NCI-H187 treated with DMSO at 0.1 percent for 48 hours (cell line): Measurements from ENCODE around the gene SS18L1.
"Not testable (repeated sequence)": the region's sequence is repeated elsewhere in the genome, so short reads cannot be mapped to it uniquely, and the experiment has no call there.

Experiments used
- DNase-seq: peaks from one replicate; lab custom pipeline; 2025; lab: John Stamatoyannopoulos, UW

SS18L1 gene

GRCh38 chr20:62137478-62138203 is 5.9 kb upstream of the SS18L1 start:
- DNase-seq, result no peak

- DNase-seq, result no peak
Observed at GRCh38 chr20:62138204-62138543, 5.4 kb upstream of the SS18L1 start.

- no peak for DNase-seq
Observed at GRCh38 chr20:62138912-62139311, 4.7 kb upstream of the SS18L1 start.

DNA sequence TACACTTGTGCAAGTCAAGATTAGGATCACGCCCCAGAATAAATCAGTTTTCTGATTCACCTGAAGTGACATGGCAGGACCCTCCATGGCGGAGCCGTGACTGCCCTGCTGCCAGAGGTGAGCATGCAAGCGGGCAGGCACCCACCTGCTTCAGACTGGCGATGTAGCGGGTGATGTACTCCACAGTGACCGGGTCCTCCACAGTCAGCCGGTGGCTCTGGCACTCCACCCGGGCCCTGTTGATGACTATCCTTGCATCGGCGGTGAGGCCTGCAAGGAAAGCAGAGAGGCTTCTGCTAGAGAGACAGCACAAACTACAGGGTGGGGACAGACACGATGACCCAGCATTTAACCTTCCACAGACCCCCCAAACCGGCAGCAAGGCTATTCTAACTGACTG is 3.9 kb upstream of the SS18L1 start:
- no peak for DNase-seq

DNA sequence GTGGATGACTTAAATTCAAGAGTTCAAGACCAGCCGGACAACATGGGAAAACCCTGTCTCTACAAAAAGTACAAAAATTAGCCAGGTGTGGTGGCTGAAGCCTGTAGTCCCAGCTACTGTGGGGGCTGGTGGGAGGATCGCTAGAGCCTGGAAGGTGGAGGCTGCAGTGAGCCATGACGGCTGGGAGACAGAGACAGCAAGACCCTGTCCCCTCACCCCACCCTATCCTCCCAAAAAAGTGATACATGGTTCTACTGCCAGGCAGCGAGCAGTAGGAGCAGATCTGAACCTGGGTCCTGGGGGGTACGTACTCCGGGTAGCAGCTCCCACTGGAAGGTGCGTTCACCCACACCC is 2.5 kb upstream of the SS18L1 start:
- DNase-seq, result no peak

DNA sequence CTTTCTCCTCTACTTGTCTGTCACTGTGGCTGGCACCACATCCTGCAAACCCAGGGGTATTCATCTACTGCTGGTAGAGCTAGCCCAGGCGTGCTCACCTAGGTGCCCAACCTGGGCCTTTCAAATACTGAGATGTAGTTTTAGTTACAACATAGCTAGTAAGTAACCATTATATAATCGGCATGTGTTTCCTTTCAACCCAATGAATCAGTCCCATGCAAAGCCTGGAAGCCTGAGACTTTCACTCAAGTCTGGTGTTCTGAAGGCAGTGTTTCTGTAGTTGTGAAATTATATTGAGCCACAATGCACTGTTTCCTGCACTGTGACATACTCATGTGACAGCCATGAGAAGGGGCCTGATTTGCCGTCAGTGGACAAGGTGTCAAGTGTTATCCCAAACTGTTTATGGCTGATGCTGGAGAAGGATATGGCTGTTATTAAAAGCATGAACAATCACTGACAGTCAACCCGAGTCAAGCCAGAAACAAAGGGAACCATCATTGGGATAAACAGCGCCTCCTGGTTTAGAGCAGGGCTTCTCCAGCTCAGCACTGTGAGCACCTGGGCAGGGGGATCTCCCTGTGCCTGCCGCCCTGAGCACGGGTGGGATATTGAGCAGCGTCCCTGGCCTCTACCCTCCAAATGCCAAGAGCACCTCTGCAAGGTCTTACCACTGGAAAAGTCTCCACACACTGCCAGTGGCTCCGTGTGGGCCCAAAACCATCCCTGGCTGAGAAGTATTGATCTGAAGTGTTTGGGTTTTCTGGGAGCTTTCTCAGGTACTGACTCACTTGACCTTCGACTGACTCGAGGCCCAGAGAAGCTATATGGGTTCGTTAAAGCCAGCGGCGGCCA is 1.9 kb upstream of the SS18L1 start:
- no peak for DNase-seq

DNA sequence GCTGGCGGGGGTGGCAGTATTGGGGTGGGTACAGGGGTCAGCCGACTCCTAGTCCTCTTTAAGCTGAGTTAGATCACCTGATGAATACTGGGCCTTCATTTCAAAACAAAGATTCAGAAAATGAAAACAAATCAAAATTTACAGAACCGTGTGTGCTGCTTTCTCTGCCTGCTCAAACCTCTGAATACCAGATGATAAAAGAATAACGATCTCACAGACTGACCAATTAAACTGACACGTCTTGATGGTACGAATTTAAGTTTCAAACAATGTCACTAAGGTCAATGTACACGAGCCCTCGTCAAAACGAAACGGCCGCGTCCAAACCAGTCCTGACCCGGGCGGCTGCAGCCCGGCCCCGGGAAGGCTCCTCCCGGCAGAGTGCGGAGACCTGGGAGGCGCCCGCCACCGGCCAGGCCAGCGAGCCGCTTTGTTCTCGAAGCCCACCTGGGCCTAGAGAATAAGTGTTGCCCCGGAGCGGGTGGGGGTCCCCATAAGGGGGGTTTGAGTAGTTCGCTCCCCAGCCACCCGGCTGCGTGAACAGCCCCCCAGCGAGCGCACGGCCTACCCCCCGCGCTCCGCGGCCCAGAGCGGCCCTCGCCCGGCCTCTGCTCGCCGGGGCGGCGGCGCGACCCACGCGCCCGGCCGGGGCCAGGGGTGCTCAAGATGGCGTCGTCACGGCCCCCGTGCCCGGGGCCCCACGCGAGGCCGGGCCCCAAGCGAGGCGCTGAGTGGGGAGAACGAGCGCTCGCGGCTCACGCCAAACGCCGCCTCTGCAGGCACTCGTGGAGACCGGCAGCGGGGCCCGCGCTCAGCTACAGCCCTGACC is 1.1 kb upstream of the SS18L1 start:
- no peak for DNase-seq

GRCh38 chr20:62143957-62144825 is 622 bp downstream of the SS18L1 start:
- no peak for DNase-seq

DNA sequence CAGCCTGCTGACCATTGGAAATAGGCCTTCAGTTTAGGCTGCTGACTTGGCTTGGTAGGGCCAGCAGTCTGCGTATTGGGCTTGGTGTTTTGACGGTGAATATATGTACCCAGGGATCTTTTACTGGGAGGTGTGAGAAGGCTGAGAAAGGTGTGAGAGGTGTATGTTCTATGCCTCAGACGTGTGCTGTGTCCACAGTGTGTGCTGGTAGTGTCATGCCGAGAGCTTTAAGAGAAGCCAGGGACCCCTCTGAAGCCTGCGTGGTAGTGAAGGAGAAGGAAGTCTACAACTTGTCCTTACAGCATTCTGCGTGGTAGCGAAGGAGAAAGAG is 2.1 kb downstream of the SS18L1 start:
- DNase-seq, result no peak

GRCh38 chr20:62146019-62146755 is 2.6 kb downstream of the SS18L1 start:
- DNase-seq, result no peak

DNA sequence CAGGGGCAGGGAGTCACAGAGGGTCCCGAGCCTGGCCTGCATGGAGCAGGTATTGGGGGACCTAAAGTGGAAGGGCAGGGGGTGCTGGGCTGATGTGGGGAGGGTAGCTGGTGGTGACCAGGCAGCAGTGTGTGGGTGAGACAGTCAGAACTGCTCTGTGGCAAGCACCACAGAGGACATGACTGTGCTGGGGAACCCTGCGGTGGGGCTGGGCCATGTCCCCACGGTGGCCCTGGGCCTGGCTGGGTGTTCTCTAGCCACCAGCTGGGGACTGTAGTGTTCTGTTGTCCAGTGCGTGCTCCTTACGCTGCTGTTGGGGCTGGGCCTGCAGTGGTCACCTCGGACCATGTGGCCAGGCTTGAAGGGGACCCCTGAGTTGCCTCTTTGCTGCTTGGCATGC is 3.6 kb downstream of the SS18L1 start:
- no peak for DNase-seq

DNA sequence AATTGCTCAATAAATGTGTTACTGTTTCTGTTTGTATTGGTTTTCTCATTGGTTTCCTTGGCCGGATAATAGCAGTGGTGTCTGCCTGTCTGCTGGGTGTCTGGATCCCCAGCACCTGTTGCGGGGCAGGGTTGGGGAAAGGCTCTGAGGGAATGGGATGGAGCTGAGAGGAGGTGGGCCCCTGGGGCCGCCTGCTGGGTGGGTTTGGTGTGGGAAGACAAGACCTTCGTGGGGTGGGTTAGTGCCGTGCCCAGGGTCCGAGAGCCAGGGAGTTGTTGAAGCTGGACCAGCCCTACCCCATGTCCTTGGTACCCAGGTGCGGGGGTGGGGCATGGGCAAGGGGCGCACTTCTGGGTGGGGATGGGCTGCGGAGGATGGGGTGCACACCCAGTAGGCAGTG is 4.0 kb downstream of the SS18L1 start:
- no peak for DNase-seq

DNA sequence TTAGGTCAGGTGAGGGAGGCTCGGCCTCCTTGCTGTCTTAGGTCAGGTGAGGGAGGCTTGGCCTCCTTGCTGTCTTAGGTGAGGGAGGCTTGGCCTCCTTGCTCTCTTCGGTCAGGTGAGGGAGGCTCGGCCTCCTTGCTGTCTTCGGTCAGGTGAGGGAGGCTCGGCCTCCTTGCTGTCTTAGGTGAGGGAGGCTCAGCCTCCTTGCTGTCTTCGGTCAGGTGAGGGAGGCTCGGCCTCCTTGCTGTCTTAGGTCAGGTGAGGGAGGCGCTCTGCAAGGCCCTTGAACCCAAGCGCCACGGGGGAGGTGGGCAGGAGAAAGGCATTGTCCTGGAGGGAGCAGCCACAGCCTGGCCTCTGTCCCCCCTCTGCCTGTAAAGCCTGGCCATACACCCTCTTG is 4.8 kb downstream of the SS18L1 start:
- not testable (repeated sequence) for DNase-seq

- no peak for DNase-seq
Observed at GRCh38 chr20:62148908-62149314, 5.3 kb downstream of the SS18L1 start.

DNA sequence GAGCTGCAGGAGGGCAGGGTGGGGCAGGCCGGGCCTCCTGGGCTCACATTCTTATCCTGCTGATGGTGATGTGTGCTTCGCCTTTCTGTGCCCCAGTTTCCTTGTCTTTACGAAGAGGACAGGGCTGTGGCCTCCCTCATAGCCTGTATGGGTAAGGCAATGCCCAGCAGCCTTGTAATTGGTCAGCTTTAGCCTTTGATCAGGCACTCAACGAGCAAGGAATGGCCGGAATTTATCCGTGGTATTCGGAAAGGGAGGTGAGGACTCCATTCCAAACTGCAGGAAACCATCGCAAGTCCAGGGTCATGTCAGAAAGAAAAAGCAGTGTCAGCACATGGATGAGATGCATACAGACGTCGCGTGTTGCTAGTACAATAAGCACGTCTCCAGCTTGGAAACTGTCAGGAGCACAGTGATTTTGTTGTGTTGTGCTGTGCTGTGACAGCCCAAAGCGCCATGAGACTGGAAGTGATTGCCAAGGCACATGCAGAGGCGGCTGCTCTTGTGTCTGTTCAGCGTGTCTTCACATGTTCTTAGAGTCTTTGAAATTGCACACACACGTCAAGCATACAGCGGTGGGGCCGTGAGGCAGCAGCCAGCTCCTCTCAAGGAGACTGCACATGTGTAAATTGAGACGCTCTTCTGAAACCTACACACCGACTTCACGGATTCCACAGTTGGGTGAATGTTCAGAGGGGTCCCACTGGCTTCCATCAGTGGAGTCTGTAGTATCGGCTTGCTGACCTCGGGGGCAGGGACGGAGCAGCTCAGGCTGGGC is 6.2 kb downstream of the SS18L1 start:
- no peak for DNase-seq

GRCh38 chr20:62150310-62150575 is 6.7 kb downstream of the SS18L1 start:
- no peak for DNase-seq

DNA sequence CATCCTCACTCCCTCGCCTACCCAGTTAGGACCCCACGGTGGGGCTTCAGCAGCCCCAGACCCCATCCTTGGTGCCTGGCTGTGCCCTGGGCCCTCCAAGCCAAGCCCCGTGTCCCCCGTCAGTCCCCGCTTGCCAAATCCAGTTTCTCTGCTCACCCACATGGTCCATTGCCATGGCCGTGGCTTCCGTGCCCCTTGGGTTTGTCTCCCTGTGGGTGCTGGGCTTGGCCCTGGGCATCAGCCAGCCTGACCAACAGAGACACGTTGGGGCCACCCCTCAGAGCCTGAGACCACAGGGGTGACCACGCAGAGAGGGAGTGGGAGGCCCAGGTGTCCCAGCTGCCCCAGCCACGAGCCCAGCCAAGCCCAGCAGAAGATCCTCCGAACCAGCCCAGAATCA is 7.7 kb downstream of the SS18L1 start:
- DNase-seq, result no peak

- DNase-seq, result no peak
Observed at GRCh38 chr20:62151835-62152364, 8.3 kb downstream of the SS18L1 start.

GRCh38 chr20:62155428-62156253 is 12.1 kb downstream of the SS18L1 start:
- DNase-seq, result no peak

GRCh38 chr20:62156254-62156556 is 12.6 kb downstream of the SS18L1 start:
- no peak for DNase-seq
